WI38 (cell line): ENCODE results near the gene GPX4.
A peak's percentile ranks its signal among the peaks of the same experiment; 100 is the strongest.

Experiments
- H3K4me3 ChIP-seq: 2 replicates; pipeline ENCODE4 v1.5.1; 2011; ENCODE audit warnings: low read depth, mild to moderate bottlenecking, control low read depth, low read length
- CTCF ChIP-seq: IDR thresholded peaks from 2 replicates; pipeline ENCODE4 v1.5.1; 2012; ENCODE audit warnings: low read depth, mild to moderate bottlenecking, control low read depth, low read length

The GPX4 gene

GRCh38 chr19:1065606-1066109 lies 38.1 kb upstream of the GPX4 start:
- H3K4me3 ChIP-seq: no peak overlapping the region
- TF ChIP-seq CTCF: no peak

GRCh38 chr19:1066251-1066747 lies 37.5 kb upstream of the GPX4 start:
- TF ChIP-seq CTCF: no peak
- H3K4me3 ChIP-seq: no peak overlapping the region

- H3K4me3 ChIP-seq: peak within 1 kb of the TSS; percentile 40
- no peak for TF ChIP-seq CTCF
Measured at GRCh38 chr19:1066748-1067340, 37.0 kb upstream of the GPX4 start, which contains the start of gene ARHGAP45. Gene ARHGAP45, plus strand, starts transcription at chr19:1067167. Its CDS starts 239 bp downstream, at chr19:1067406.

GRCh38 chr19:1067341-1067957 lies 36.3 kb upstream of the GPX4 start:
- TF ChIP-seq CTCF: no peak
- peak overlapping the region; percentile 40 for H3K4me3 ChIP-seq

GRCh38 chr19:1068009-1069001 lies 35.5 kb upstream of the GPX4 start:
- no peak for TF ChIP-seq CTCF
- no peak overlapping the region for H3K4me3 ChIP-seq

- no peak for TF ChIP-seq CTCF
- no peak overlapping the region for H3K4me3 ChIP-seq
Measured at GRCh38 chr19:1069009-1069779, 34.6 kb upstream of the GPX4 start.
